Measurements from ENCODE around the gene CLEC3B.

GRCh38 chr3:45084361-45084760, 58.3 kb downstream of the CLEC3B start:
- no peak for TF ChIP-seq CTCF (IDR thresholded peaks at IDR 0.05)
- no peak for TF ChIP-seq EP300 (IDR thresholded peaks at IDR 0.05)
- no peak for TF ChIP-seq POLR2A (IDR thresholded peaks at IDR 0.05)

Data from ovary (tissue), 3 donors.